Adrenal gland (tissue), 12 donors: ENCODE data around the gene PPP1R14D. TPM values are rescaled to one million over a fixed set of nuclear protein-coding genes. Genes with fewer than 3 reads are reported as not detected.

ENCODE experiments used
- DNase-seq, 7 donors: peaks; one replicate each; pipeline ENCODE4 v3.0.0-alpha.2; 2019 to 2020
- H3K27ac ChIP-seq, 5 donors: fragments of 200-600 bp; sonication (generic) in 4 of 5; 1 replicate in 3 of 5; 2 replicates in 2 of 5; pipeline versions ENCODE4 v1.5.1 to v1.8.0; 2016 to 2020; ENCODE audit warnings: mild to moderate bottlenecking in 1 of 5
- H3K27me3 ChIP-seq: fragments of 200-600 bp; 2 replicates; pipeline ENCODE4 v1.8.0; 2021
- H3K36me3 ChIP-seq, 2 donors: fragments of 200-600 bp; replicated peaks in 1 of 2; 1 replicate in 1 of 2; 2 replicates in 1 of 2; pipeline versions ENCODE4 v1.5.1 to v1.8.0; 2018 to 2022
- H3K4me1 ChIP-seq, 2 donors: fragments of 200-600 bp; replicated peaks in 1 of 2; 1 replicate in 1 of 2; 2 replicates in 1 of 2; pipeline versions ENCODE4 v1.5.1 to v1.8.0; 2018 to 2021
- H3K4me3 ChIP-seq, 4 donors: fragments of 200-600 bp; sonication (generic) in 3 of 4; one replicate each; pipeline ENCODE4 v1.5.1; 2016 to 2018
- H3K9me3 ChIP-seq, 3 donors: fragments of 200-600 bp; sonication (generic) in 1 of 3; replicated peaks in 1 of 3; 1 replicate in 2 of 3; 2 replicates in 1 of 3; pipeline versions ENCODE4 v1.5.1 to v1.8.0; 2016 to 2021
- CTCF ChIP-seq, 6 experiments: fragments of 450-650 bp in 4 of 6; fragments of 200-600 bp in 2 of 6; sonication (generic) in 1 of 6; IDR thresholded peaks; 1 replicate in 5 of 6; 2 replicates in 1 of 6; pipeline versions ENCODE4 v1.5.1 to v1.8.0; 2016 to 2021; ENCODE audit warnings: antibody characterized with exemption in 6 of 6, mild to moderate bottlenecking in 2 of 6, moderate library complexity in 1 of 6
- POLR2A ChIP-seq, 2 donors: fragments of 450-650 bp; IDR thresholded peaks; one replicate each; pipeline ENCODE4 v1.6.1; 2017; ENCODE audit warnings: antibody characterized with exemption in 2 of 2, mild to moderate bottlenecking in 2 of 2, moderate library complexity in 1 of 2
- WGBS, 4 donors: extraction: QIAGEN DNeasy Blood & Tissue Kit in 2 of 4; methylation state at CpG; one replicate each; pipeline versions ENCODE4 v1.1.5 to v1.1.7; 2013 to 2017; 5-methylcytosine and 5-hydroxymethylcytosine counted together
- intact Hi-C, 2 donors: fragments of 100-400 bp; cut with DNase I; formaldehyde crosslinking; loops; one replicate each; pipeline versions ENCODE4 v1.14.1 to v1.15.0; 2022 to 2023
- polyA plus RNA-seq, 3 donors: library from polyadenylated mRNA; stranded (reverse); fragments of 200-250 nt in 2 of 3; fragments of 350-450 nt in 1 of 3; fragmentation: Illumina TruSeq in 1 of 3; extraction: RNeasy Lipid Tissue Mini Kit (QIAGEN cat#74804) in 1 of 3; gene quantifications; one replicate each; pipeline ENCODE4 v1.2.3, GENCODE V29; 2013 to 2014
- total RNA-seq, 9 donors: library from RNA; depleted of rRNA in 4 of 9; stranded (reverse); fragments of >200 nt in 4 of 9; fragments of 120-200 nt in 1 of 9; fragmentation: NEBNext Ultra II Directional in 1 of 9; extraction: Animal tissue kit (Norgen Biotek cat#: 25700) in 1 of 9; gene quantifications; one replicate each; pipeline versions ENCODE4 v1.1.0 to v1.2.4, GENCODE V29; 2013 to 2023
- donor health status: healthy with polysubstance abuse.
- donor health status: Bipolar disorder and iron deficiency.
- donor health status: DM: yes; HTN: yes; CAD: no.
- donor health status: DM: no; HTN: no; CAD: no.
- donor health status: DM: no; HTN: no; CAD: no.
- donor health status: DM: yes; HTN: yes; CAD: no.

PPP1R14D gene
- total and polyA plus RNA-seq, 12 donors = not detected

GRCh38 chr15:40787991-40788390 lies 40.5 kb downstream of the PPP1R14D start:
- DNase-seq = no peak

GRCh38 chr15:40787344-40787841 lies 41.1 kb downstream of the PPP1R14D start:
- no peak overlapping the region for H3K4me3 ChIP-seq
- no peaks in the 10 kb centered on the region for H3K36me3 ChIP-seq
- H3K4me1 ChIP-seq = peaks cover 0 to 20% of the 10 kb centered on the region in 2 donors
- 41 to 72% (median 45%) methylated on average over 3 to 4 of the region's 4 CpGs for WGBS, 4 donors
- TF ChIP-seq CTCF (IDR thresholded peaks at IDR 0.05) = no peak
- TF ChIP-seq POLR2A (IDR thresholded peaks at IDR 0.05) = no peak
- no peak for DNase-seq
- no peak overlapping the region for H3K27ac ChIP-seq
- H3K9me3 ChIP-seq = no peaks in the 10 kb centered on the region
- intact Hi-C loops = loop anchor here in 1 of 2 donors (10.0 kb wide), 1 partner anchor 107 kb away; the partner anchor contains the start of gene VPS18
- no peaks in the 10 kb centered on the region for H3K27me3 ChIP-seq

More at GRCh38 chr15:40787991-40788390, 40.5 kb downstream of the PPP1R14D start:
- no peaks in the 10 kb centered on the region for H3K9me3 ChIP-seq
- H3K27ac ChIP-seq = no peak overlapping the region
- no peaks in the 10 kb centered on the region for H3K27me3 ChIP-seq
- no peaks in the 10 kb centered on the region for H3K36me3 ChIP-seq
- 78 to 90% (median 80%) methylated on average over 6 of the region's 6 CpGs for WGBS, 4 donors
- intact Hi-C loops = loop anchor here in 1 of 2 donors (10.0 kb wide), 1 partner anchor 107 kb away; the partner anchor contains the start of gene VPS18
- no peak overlapping the region for H3K4me3 ChIP-seq
- H3K4me1 ChIP-seq = peaks cover 0 to 20% of the 10 kb centered on the region in 2 donors
- TF ChIP-seq POLR2A (IDR thresholded peaks at IDR 0.05) (no peak), CTCF (IDR thresholded peaks at IDR 0.05) (no peak)

GRCh38 chr15:40785814-40786213 lies 42.7 kb downstream of the PPP1R14D start:
- 92 to 100% (median 98%) methylated on average over 2 of the region's 2 CpGs for WGBS, 4 donors
- H3K27ac ChIP-seq = peak overlapping the region in 2 of 5 donors; percentile 42 to 43
- H3K4me1 ChIP-seq = peaks cover 0 to 18% of the 10 kb centered on the region in 2 donors
- no peak for TF ChIP-seq CTCF (IDR thresholded peaks at IDR 0.05)
- TF ChIP-seq POLR2A (IDR thresholded peaks at IDR 0.05) = no peak
- intact Hi-C loops = loop anchor here in 1 of 2 donors (10.0 kb wide), 1 partner anchor 109 kb away; the partner anchor contains the start of gene VPS18
- DNase-seq = no peak
- H3K27me3 ChIP-seq = no peaks in the 10 kb centered on the region
- H3K9me3 ChIP-seq = no peaks in the 10 kb centered on the region
- no peak overlapping the region for H3K4me3 ChIP-seq
- no peaks in the 10 kb centered on the region for H3K36me3 ChIP-seq

- Histone ChIP-seq H3K36me3 (no peaks in the 10 kb centered on the region), H3K9me3 (no peaks in the 10 kb centered on the region), H3K4me1 (peaks cover 0 to 12% of the 10 kb centered on the region in 2 donors), H3K27me3 (no peaks in the 10 kb centered on the region), H3K27ac (peak overlapping the region in 2 of 5 donors; percentile 42 to 43), H3K4me3 (no peak overlapping the region)
- intact Hi-C loops = loop anchor here in 1 of 2 donors (10.0 kb wide), 1 partner anchor 110 kb away; the partner anchor contains the start of gene VPS18
- TF ChIP-seq CTCF (IDR thresholded peaks at IDR 0.05) (peak; percentile 12 to 57 (median 44)), POLR2A (IDR thresholded peaks at IDR 0.05) (no peak)
- WGBS, 4 donors = 32 to 53% (median 42%) methylated on average over 3 of the region's 3 CpGs
- peak in 1 of 7 donors; percentile 34 for DNase-seq
These were observed 43.3 kb downstream of the PPP1R14D start for GRCh38 chr15:40785164-40785563.
